Measurements from ENCODE around the gene ZNF800.
A peak's percentile ranks its signal among the peaks of the same experiment; 100 is the strongest.
"Not testable (repeated sequence)": the region's sequence is repeated elsewhere in the genome, so short reads cannot be mapped to it uniquely, and the experiment has no call there.

The ZNF800 gene

GRCh38 chr7:127392566-127393367, at the start of gene ZNF800:
Gene ZNF800 (minus strand): TSS chr7:127392708. CDS start chr7:127391557, 1,151 bp downstream.
- peak; percentile 84 for DNase-seq (ENCODE audit: low read depth)

DNA sequence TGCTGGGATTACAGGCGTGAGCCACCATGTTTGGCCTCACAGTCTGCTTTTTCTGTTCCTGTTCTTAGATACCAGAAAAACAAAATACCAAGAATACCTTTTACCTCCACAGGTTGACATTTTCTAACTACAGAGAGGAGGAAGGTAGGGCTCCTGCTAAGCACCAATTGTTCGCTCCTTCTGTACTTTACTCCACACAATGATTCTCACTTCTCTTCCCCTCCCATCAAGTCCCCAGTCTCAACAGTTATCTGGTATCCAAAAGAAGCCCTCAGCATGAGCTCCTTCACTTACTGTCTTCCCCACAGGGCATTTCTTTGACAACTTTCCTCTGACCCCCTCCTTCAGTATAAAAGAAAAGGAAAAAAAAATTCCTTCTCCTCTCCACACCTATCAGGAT, 47.7 kb upstream of the ZNF800 start:
- DNase-seq (ENCODE audit: low read depth): no peak

DNA sequence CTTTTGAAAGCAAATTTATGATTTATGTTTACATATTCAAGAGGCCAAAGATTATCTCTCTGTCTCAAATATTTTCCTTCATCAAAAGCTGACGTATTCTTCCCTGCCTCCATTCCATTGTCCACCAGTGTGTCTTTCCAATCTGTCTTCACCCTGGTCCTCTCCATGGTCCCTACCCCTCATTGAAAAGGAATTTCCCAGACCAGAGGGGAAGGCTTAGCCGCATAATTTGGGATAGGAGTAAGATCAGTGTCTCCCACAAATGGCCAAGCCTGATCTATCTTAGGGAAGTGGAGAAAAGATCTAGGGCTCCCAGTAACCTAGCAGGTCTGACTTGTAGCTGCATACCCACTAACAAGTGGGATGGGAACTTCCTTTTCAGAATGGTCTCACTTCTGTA, 46.3 kb upstream of the ZNF800 start:
- no peak for DNase-seq (ENCODE audit: low read depth)

- DNase-seq (ENCODE audit: low read depth): no peak
Measured at GRCh38 chr7:127437837-127438236, 45.3 kb upstream of the ZNF800 start.

GRCh38 chr7:127437241-127437640, 44.7 kb upstream of the ZNF800 start:
- DNase-seq (ENCODE audit: low read depth): no peak

DNA sequence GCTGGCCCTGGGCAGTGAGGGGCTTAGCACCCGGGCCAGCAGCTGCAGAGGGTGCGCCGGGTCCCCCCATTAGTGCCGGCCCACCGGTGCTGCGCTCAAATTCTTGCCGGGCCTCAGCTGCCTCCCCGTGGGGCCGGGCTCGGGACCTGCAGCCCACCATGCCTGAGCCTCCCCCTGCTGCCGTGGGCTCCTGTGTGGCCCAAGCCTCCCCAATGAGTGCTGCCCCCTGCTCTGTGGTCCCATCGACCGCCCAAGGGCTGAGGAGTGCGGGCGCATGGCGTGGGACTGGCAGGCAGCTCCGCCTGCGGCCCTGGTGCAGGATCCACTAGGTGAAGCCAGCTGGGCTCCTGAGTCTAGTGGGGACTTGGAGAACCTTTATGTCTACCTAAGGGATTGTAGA, 36.8 kb upstream of the ZNF800 start:
- DNase-seq (ENCODE audit: low read depth): not testable (repeated sequence)

DNA sequence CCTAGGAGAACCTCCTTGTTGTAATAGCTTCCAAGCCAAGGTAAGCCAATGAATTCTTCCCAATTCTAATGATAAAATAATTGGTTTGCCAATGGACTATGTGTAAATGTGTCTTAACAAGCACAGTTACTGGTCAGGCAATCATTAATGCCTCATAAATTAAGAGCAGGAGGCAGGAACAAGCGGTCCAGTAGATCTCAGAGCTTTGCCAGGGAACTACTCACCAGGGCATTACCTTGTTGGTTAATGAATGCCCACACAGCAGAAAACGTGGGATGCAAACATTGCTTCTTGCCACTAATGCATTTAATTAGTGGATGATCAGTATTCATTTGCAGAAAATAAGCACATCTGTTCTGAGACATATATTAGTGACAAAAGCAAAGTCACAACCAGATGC, 26.7 kb upstream of the ZNF800 start:
- no peak for DNase-seq (ENCODE audit: low read depth)

DNA sequence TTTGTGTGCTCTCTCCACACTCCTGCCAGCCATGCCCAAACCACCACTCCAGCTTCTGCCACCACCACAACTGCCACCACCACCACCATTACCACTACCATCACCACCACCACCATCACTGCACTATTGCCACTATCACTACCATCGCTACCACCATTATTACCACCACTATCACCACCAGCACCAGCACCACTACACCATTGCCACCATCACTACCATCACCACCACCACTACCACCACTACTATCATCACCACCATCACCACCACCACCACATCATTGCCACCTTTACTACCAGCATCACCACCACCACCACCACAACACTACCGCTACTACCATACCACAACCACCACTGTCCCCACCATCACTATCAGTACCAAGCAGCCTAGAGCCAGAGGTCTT, 26.0 kb upstream of the ZNF800 start:
- no peak for DNase-seq (ENCODE audit: low read depth)

GRCh38 chr7:127417346-127417745, 24.8 kb upstream of the ZNF800 start:
- DNase-seq (ENCODE audit: low read depth): no peak

DNA sequence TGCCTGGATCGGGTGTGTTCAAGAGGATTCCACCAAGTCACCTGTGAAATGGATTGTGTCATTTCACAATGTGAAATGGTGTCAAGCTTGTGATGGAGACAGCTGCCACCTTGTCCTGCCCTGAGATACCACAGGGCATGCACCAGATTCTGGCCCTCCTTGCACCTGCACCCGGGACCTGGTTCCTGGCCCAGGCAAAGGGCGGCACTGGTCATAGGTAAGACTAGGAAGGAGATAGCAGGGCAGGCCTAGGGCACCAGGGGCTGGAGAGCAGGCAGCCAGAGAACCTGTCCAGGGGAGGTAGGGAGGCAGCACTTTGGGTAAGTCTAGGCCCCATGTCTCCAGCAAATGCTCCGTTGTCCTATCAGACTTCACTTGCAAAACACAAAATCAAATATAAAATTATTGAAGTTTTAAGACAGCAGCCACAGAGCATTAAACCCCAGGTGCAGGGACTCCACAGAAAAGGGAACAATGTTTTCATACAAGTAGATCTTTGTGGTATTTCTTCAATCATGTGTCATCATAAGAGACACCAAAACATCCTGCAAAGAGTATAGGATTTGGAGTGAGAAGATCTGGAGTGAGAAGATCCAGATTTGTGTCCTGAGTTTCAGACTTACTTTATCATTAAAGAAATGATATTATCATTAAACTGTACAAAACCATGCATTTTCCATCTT, 22.7 kb upstream of the ZNF800 start:
- no peak for DNase-seq (ENCODE audit: low read depth)

DNA sequence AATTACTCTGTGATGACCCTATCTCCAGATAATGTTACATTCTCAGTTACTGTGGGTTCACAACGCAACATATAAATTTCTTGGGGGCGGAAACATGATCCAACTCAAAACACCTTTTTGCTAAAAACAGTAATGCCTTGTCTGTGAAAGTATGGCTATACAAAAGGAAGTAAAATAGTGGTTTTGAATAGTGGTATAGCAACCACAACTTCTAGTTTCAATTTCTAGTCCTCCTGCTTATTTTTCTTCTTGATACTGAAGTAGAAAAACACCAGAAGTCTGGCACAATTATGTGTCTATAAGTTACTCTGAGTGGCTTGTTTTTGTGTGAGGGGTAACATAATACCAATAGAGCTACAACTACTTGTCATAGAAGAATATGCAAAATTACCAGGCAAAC, 21.5 kb upstream of the ZNF800 start:
- DNase-seq (ENCODE audit: low read depth): no peak

DNA sequence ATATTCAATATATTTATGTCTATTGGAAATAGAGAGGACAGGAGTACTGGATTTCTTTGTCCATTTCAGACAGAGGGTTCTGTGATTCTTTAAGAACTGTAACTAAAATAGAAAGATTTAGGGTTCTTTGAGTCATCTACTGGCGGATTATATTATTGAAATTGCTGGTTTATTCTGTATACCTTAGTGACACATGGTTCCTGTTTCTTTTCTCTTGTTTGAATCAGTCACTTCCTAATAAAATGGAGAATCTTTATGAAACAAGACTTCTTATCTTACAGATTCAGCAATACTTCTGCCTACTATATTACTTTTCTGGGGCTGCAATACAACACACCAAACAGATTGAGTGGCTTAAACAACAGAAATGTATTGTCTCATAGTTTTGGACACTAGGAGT, 20.8 kb upstream of the ZNF800 start:
- no peak for DNase-seq (ENCODE audit: low read depth)

- no peak for DNase-seq (ENCODE audit: low read depth)
Measured at GRCh38 chr7:127411176-127411575, 18.7 kb upstream of the ZNF800 start.

DNA sequence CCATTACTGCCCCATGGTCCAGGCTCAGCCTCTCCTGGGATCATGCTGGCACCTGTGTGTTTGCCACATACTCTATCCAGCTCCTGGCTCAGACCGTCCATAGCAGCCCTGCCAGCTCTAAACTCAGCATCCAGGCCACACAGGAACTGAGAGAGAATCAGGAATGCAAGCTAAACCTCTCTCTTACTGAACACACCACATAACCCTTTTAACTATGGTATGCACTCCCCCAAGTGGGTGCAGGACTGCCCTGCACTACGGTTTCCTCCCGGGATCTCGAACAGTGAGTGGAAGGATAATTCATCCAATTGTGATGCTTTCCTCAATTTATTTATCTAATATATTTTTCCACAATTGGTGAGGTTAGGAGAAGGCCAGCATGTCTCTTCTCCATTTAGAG, 17.1 kb upstream of the ZNF800 start:
- DNase-seq (ENCODE audit: low read depth): no peak

- no peak for DNase-seq (ENCODE audit: low read depth)
Measured at GRCh38 chr7:127404286-127405072, 12.0 kb upstream of the ZNF800 start.

DNA sequence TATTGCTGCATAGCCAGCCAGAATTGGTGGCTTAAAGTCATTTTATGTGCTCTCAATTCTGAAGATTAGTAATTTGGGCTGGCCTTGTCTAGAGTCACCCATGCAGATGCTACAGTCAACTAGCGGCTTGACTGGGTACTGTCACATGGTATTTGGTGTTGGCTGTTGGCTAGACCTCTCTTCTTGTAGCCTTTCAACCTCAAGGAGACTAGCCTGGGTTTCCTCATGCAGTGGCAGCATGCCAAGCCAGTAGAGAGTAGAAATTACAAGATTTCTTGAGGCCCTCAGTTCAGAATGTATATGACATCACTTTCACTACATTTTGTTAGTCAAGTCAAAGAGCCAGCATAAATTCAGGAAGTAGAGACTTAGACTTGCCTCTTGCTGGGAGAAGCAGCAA, 3.7 kb upstream of the ZNF800 start:
- no peak for DNase-seq (ENCODE audit: low read depth)

GRCh38 chr7:127395104-127395503, 2.6 kb upstream of the ZNF800 start:
- DNase-seq (ENCODE audit: low read depth): not testable (repeated sequence)

DNA sequence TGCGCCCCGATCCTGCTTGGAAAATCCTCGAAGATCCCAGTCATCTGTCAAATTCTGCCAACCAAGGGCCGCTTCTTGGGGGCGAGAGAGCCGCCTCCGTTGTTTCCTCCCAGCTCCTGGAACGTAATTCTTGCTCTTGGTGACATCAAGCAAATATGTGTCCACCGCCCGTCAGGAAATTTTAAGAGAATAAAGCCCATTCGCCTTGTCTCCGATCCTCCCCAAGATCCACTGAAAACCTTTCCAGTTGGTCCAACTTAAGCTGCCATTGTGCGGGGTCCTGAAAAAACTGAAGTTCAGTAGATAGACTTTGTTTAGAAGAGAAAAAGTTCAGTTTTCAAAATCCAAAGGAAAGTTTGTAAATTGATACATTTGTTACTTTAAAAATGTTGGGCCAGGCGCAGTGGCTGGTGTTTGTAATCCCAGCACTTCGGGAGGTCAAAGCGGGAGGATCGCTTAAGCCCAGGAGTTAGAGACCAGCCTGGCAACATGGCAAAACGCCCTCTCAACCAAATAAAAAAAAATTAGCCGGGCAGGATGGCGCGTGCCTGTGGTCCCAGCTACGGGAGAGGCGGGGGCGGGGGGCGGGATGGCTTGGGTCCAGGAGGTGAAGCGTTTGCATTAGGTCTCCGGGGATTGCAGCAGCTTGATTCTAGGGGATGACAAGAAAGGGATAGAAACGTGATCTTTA, 1.0 kb upstream of the ZNF800 start:
- DNase-seq (ENCODE audit: low read depth): no peak

GRCh38 chr7:127392182-127392565, 334 bp downstream of the ZNF800 start:
- DNase-seq (ENCODE audit: low read depth): peak; percentile 56

GRCh38 chr7:127391591-127392181, 822 bp downstream of the ZNF800 start:
- DNase-seq (ENCODE audit: low read depth): peak; percentile 49

GRCh38 chr7:127390817-127391590, 1.5 kb downstream of the ZNF800 start:
- DNase-seq (ENCODE audit: low read depth): no peak

Measured in activated T-cell treated with anti-CD3 and anti-CD28 coated beads for 24 hours (primary cell).